Measurements from ENCODE around the gene S100A10. TPM values are rescaled to one million over a fixed set of nuclear protein-coding genes. Genes with fewer than 3 reads are reported as not detected.

S100A10 gene
- total RNA-seq, 1 donor from 2014 or later: 1,257 TPM

DNA sequence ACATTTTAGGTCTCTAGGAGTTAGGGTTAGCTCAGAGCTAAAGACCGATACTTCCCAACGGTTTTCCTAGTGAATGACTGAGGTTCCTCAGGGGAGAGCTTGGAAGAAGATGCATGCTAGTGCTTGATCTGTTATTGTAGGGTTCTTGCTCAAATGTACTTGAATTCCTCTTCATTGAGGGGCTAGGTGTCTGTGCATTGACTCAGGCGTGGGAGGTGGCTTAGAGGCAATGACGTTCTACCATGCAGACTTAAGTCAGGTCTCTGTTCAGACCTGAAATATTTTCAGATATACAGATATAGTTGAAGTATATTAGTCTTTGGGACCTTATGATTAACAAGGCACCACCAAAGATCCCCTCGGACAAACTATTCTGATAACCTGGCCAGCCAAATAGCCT is 23.5 kb downstream of the S100A10 start:
- no peak overlapping the region for H3K27ac ChIP-seq (ENCODE audit: low read depth, low read length)
- no peak for FAIRE-seq
- H3K9me3 Mint-ChIP-seq (ENCODE audit: unreplicated experiment): no peaks in the 10 kb centered on the region

DNA sequence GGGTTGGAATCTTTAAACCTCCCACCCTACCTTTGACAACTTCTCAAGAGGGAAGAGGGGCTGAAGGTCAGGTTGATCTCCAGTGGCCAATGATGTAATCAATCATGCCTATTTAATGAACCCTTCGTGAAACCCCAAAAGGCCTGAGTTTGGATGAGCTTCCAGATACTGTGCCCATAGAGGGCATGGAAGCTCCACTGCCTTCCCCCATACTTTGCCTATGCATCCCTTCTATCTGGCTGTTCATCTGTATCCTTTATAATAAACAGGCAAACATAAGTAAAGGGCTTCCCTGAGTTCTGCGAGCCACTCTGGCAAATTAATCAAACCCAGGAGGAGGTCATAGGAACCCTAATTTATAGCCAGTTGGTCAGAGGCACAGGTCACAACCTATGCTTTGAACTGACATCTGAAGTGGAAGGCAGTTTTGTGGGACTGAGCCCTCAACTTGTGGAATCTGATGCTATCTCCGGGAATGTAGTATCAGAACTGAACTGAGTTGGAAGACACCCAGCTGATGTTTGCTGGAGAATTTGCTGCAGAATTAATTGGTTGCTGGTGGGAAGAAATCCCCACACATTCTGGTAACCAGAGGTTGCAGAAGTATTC is 24.8 kb downstream of the S100A10 start:
- Mint-ChIP-seq H3K4me3 (ENCODE audit: unreplicated experiment) (no peak overlapping the region), H3K27ac (ENCODE audit: unreplicated experiment) (peak overlapping the region; percentile 67), H3K9me3 (ENCODE audit: unreplicated experiment) (no peaks in the 10 kb centered on the region), H3K27me3 (ENCODE audit: low read depth, unreplicated experiment) (no peaks in the 10 kb centered on the region), H3K4me1 (ENCODE audit: low read depth, unreplicated experiment) (peaks cover 42% of the 10 kb centered on the region), H3K36me3 (ENCODE audit: low read depth, unreplicated experiment) (no peaks in the 10 kb centered on the region)
- H3K36me3 ChIP-seq (ENCODE audit: insufficient read depth, low read length): no peaks in the 10 kb centered on the region
- H3K4me1 ChIP-seq (ENCODE audit: insufficient read depth, low read length): peaks cover 10% of the 10 kb centered on the region
- H3K4me3 ChIP-seq (ENCODE audit: insufficient read depth, low read depth, low read length): no peak overlapping the region
- H3K27me3 ChIP-seq (ENCODE audit: insufficient read depth, low read length): no peaks in the 10 kb centered on the region
- H2AFZ ChIP-seq (ENCODE audit: low read depth, low read length): no peak overlapping the region
- no peak overlapping the region for H3K9ac ChIP-seq (ENCODE audit: low read length)
- TF ChIP-seq, protein P1, sequence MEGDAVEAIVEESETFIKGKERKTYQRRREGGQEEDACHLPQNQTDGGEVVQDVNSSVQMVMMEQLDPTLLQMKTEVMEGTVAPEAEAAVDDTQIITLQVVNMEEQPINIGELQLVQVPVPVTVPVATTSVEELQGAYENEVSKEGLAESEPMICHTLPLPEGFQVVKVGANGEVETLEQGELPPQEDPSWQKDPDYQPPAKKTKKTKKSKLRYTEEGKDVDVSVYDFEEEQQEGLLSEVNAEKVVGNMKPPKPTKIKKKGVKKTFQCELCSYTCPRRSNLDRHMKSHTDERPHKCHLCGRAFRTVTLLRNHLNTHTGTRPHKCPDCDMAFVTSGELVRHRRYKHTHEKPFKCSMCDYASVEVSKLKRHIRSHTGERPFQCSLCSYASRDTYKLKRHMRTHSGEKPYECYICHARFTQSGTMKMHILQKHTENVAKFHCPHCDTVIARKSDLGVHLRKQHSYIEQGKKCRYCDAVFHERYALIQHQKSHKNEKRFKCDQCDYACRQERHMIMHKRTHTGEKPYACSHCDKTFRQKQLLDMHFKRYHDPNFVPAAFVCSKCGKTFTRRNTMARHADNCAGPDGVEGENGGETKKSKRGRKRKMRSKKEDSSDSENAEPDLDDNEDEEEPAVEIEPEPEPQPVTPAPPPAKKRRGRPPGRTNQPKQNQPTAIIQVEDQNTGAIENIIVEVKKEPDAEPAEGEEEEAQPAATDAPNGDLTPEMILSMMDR (IDR thresholded peaks at IDR 0.05; ENCODE audit: insufficient read depth, low read depth, low read length): no peak
- TF ChIP-seq EZH2 (IDR thresholded peaks at IDR 0.05; ENCODE audit: insufficient read depth, low read length): no peak
- H3K9me3 ChIP-seq (ENCODE audit: insufficient read depth, low read depth, low read length): no peaks in the 10 kb centered on the region
- DNase-seq (ENCODE audit: low read depth): no peak
- no peaks in the 10 kb centered on the region for H4K20me1 ChIP-seq (ENCODE audit: insufficient read depth, low read length)
- no peak for FAIRE-seq
- no peak overlapping the region for H3K27ac ChIP-seq (ENCODE audit: low read depth, low read length)
- no peaks in the 10 kb centered on the region for H3K79me2 ChIP-seq (ENCODE audit: insufficient read depth, low read length)
- H3K4me2 ChIP-seq (ENCODE audit: low read length): no peak overlapping the region

More for the DNA sequence above, 23.5 kb downstream of the S100A10 start:
- Histone ChIP-seq H3K79me2 (ENCODE audit: insufficient read depth, low read length) (no peaks in the 10 kb centered on the region), H3K9ac (ENCODE audit: low read length) (no peak overlapping the region), H3K9me3 (ENCODE audit: insufficient read depth, low read depth, low read length) (no peaks in the 10 kb centered on the region), H3K4me2 (ENCODE audit: low read length) (no peak overlapping the region), H3K4me3 (ENCODE audit: insufficient read depth, low read depth, low read length) (no peak overlapping the region), H3K36me3 (ENCODE audit: insufficient read depth, low read length) (no peaks in the 10 kb centered on the region), H3K27me3 (ENCODE audit: insufficient read depth, low read length) (no peaks in the 10 kb centered on the region), H4K20me1 (ENCODE audit: insufficient read depth, low read length) (no peaks in the 10 kb centered on the region), H2AFZ (ENCODE audit: low read depth, low read length) (no peak overlapping the region), H3K4me1 (ENCODE audit: insufficient read depth, low read length) (peaks cover 10% of the 10 kb centered on the region)
- TF ChIP-seq, protein P1 (IDR thresholded peaks at IDR 0.05; ENCODE audit: insufficient read depth, low read depth, low read length): no peak
- TF ChIP-seq EZH2 (IDR thresholded peaks at IDR 0.05; ENCODE audit: insufficient read depth, low read length): no peak
- H3K27me3 Mint-ChIP-seq (ENCODE audit: low read depth, unreplicated experiment): no peaks in the 10 kb centered on the region
- H3K27ac Mint-ChIP-seq (ENCODE audit: unreplicated experiment): no peak overlapping the region
- no peak overlapping the region for H3K4me3 Mint-ChIP-seq (ENCODE audit: unreplicated experiment)
- H3K36me3 Mint-ChIP-seq (ENCODE audit: low read depth, unreplicated experiment): no peaks in the 10 kb centered on the region
- H3K4me1 Mint-ChIP-seq (ENCODE audit: low read depth, unreplicated experiment): peaks cover 47% of the 10 kb centered on the region
- DNase-seq (ENCODE audit: low read depth): no peak

GRCh38 chr1:151968058-151968457 is 25.6 kb downstream of the S100A10 start:
- Histone ChIP-seq H3K9ac (ENCODE audit: low read length) (no peak overlapping the region), H3K27ac (ENCODE audit: low read depth, low read length) (no peak overlapping the region), H3K27me3 (ENCODE audit: insufficient read depth, low read length) (no peaks in the 10 kb centered on the region), H2AFZ (ENCODE audit: low read depth, low read length) (no peak overlapping the region), H3K79me2 (ENCODE audit: insufficient read depth, low read length) (no peaks in the 10 kb centered on the region), H3K9me3 (ENCODE audit: insufficient read depth, low read depth, low read length) (no peaks in the 10 kb centered on the region), H3K4me2 (ENCODE audit: low read length) (no peak overlapping the region), H3K36me3 (ENCODE audit: insufficient read depth, low read length) (no peaks in the 10 kb centered on the region), H3K4me3 (ENCODE audit: insufficient read depth, low read depth, low read length) (no peak overlapping the region), H3K4me1 (ENCODE audit: insufficient read depth, low read length) (peaks cover 7% of the 10 kb centered on the region), H4K20me1 (ENCODE audit: insufficient read depth, low read length) (no peaks in the 10 kb centered on the region)
- Mint-ChIP-seq H3K36me3 (ENCODE audit: low read depth, unreplicated experiment) (no peaks in the 10 kb centered on the region), H3K4me1 (ENCODE audit: low read depth, unreplicated experiment) (peaks cover 38% of the 10 kb centered on the region), H3K4me3 (ENCODE audit: unreplicated experiment) (no peak overlapping the region), H3K9me3 (ENCODE audit: unreplicated experiment) (no peaks in the 10 kb centered on the region), H3K27ac (ENCODE audit: unreplicated experiment) (no peak overlapping the region), H3K27me3 (ENCODE audit: low read depth, unreplicated experiment) (no peaks in the 10 kb centered on the region)
- no peak for FAIRE-seq
- DNase-seq (ENCODE audit: low read depth): no peak
- TF ChIP-seq, protein P1 (IDR thresholded peaks at IDR 0.05; ENCODE audit: insufficient read depth, low read depth, low read length): peak; percentile 69
- no peak for TF ChIP-seq EZH2 (IDR thresholded peaks at IDR 0.05; ENCODE audit: insufficient read depth, low read length)

All from astrocyte (in vitro differentiated cells and primary cell).